HCT116 (cell line): ENCODE measurements around the gene INTS6.

ENCODE experiments used
- CEBPB ChIP-seq: IDR thresholded peaks from 2 replicates; pipeline ENCODE4 v1.6.1; 2012; ENCODE audit warnings: low read depth
- EZH2phosphoT487 ChIP-seq: fragments of 200-600 bp; IDR thresholded peaks from 2 replicates; pipeline ENCODE4 v1.6.1; 2018; ENCODE audit warnings: antibody characterized with exemption, borderline replicate concordance
- POLR2A ChIP-seq: IDR thresholded peaks from 2 replicates; pipeline ENCODE4 v1.7.0; 2011; ENCODE audit warnings: borderline replicate concordance; ENCODE audit not compliant: insufficient read depth, insufficient read length; ENCODE audit errors: extremely low read depth
- SRF ChIP-seq: IDR thresholded peaks from 2 replicates; pipeline ENCODE4 v1.6.1; 2012; ENCODE audit warnings: low read depth
- YY1 ChIP-seq: IDR thresholded peaks from 2 replicates; pipeline ENCODE4 v1.6.1; 2011; ENCODE audit warnings: low read length, low read depth, moderate library complexity, mild to moderate bottlenecking; ENCODE audit not compliant: insufficient replicate concordance; ENCODE audit errors: extremely low read depth
- ZNF274 ChIP-seq: fragments of 200-500 bp; sonication (Bioruptor generic); IDR thresholded peaks from 2 replicates; pipeline ENCODE4 v1.6.1; 2014; ENCODE audit warnings: mild to moderate bottlenecking, low read depth, low read length, inconsistent platforms
- TF ChIP-seq, protein P1 (sequence below), 3 experiments: fragments of 200-600 bp in 1 of 3; sonication (generic) in 1 of 3; IDR thresholded peaks in 2 of 3; conservative IDR thresholded peaks in 1 of 3; 2 replicates each; pipeline ENCODE4 v1.5.1; 2012 to 2017; ENCODE audit warnings: low read depth in 2 of 3, low read length in 2 of 3, antibody characterized with exemption in 1 of 3, borderline replicate concordance in 1 of 3, control low read depth in 1 of 3, mild to moderate bottlenecking in 1 of 3, mixed read lengths in 1 of 3, mixed run types in 1 of 3, moderate library complexity in 1 of 3; ENCODE audit not compliant: insufficient read depth in 1 of 3
- TF ChIP-seq, protein P2 (sequence below): IDR thresholded peaks from 2 replicates; pipeline ENCODE4 v1.6.1; 2012; ENCODE audit warnings: low read depth

DNA sequence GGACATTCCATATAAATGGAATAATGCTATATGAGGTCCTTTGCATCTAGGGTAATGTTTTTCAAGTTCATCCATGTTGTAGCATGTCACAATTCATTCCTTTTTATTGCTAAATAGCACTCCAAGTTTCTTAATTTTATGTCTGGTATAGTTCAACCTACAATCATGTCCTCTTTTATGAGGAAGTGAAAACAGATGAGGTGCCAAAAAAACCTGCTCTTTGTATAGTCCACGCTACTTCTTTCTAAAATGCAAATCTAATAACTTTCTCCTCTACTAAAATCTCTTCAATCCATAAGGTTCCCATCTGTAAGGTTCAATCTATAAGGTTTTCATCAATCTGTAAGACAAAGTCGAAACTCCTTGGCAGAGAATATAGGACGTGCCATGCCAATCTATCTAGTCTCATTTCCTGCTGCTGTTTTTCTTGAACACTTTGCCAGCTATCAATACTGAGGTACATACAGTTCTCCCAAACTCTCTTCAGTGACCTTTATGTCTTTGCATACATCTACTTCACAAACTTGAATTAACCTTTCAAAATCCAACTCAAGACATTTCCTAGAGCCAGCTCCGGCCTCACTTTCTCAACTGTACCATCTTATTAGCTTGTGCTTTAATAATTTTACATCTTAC is 33.7 kb downstream of the INTS6 start:
- TF ChIP-seq, protein P1, sequence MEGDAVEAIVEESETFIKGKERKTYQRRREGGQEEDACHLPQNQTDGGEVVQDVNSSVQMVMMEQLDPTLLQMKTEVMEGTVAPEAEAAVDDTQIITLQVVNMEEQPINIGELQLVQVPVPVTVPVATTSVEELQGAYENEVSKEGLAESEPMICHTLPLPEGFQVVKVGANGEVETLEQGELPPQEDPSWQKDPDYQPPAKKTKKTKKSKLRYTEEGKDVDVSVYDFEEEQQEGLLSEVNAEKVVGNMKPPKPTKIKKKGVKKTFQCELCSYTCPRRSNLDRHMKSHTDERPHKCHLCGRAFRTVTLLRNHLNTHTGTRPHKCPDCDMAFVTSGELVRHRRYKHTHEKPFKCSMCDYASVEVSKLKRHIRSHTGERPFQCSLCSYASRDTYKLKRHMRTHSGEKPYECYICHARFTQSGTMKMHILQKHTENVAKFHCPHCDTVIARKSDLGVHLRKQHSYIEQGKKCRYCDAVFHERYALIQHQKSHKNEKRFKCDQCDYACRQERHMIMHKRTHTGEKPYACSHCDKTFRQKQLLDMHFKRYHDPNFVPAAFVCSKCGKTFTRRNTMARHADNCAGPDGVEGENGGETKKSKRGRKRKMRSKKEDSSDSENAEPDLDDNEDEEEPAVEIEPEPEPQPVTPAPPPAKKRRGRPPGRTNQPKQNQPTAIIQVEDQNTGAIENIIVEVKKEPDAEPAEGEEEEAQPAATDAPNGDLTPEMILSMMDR (IDR thresholded peaks at IDR 0.05 in 2 of 3, conservative IDR thresholded peaks at IDR 0.05 in 1 of 3; ENCODE audit: borderline replicate concordance in 1 of 3, insufficient read depth in 1 of 3, low read depth in 2 of 3, low read length in 2 of 3) = no peak
- TF ChIP-seq EZH2phosphoT487 (no peak), POLR2A (no peak), SRF (no peak), CEBPB (no peak), YY1 (no peak), ZNF274 (no peak)
- TF ChIP-seq, protein P2, sequence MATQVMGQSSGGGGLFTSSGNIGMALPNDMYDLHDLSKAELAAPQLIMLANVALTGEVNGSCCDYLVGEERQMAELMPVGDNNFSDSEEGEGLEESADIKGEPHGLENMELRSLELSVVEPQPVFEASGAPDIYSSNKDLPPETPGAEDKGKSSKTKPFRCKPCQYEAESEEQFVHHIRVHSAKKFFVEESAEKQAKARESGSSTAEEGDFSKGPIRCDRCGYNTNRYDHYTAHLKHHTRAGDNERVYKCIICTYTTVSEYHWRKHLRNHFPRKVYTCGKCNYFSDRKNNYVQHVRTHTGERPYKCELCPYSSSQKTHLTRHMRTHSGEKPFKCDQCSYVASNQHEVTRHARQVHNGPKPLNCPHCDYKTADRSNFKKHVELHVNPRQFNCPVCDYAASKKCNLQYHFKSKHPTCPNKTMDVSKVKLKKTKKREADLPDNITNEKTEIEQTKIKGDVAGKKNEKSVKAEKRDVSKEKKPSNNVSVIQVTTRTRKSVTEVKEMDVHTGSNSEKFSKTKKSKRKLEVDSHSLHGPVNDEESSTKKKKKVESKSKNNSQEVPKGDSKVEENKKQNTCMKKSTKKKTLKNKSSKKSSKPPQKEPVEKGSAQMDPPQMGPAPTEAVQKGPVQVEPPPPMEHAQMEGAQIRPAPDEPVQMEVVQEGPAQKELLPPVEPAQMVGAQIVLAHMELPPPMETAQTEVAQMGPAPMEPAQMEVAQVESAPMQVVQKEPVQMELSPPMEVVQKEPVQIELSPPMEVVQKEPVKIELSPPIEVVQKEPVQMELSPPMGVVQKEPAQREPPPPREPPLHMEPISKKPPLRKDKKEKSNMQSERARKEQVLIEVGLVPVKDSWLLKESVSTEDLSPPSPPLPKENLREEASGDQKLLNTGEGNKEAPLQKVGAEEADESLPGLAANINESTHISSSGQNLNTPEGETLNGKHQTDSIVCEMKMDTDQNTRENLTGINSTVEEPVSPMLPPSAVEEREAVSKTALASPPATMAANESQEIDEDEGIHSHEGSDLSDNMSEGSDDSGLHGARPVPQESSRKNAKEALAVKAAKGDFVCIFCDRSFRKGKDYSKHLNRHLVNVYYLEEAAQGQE = no peak
